ENCODE measurements around the gene CTDNEP1.

Gene CTDNEP1

GRCh38 chr17:7256766-7257456 is 5.4 kb upstream of the CTDNEP1 start:
- H3K27me3 ChIP-seq (ENCODE audit: insufficient read depth, low read length, poor library complexity), result no peaks in the 10 kb centered on the region
- H4K20me1 ChIP-seq (ENCODE audit: insufficient read depth, low read length), result no peaks in the 10 kb centered on the region
- H3K4me3 ChIP-seq (ENCODE audit: low read depth in 1 of 2, low read length in 2 of 2), result no peak overlapping the region
- DNase-seq (no peak), ATAC-seq (ENCODE audit: insufficient read depth, low read depth) (no peak)
- H3K36me3 ChIP-seq (ENCODE audit: insufficient read depth, low read length), result peaks cover 56% of the 10 kb centered on the region
- H3K79me2 ChIP-seq (ENCODE audit: insufficient read depth, low read length), result peaks cover 23% of the 10 kb centered on the region
- no peak overlapping the region for H3K27ac ChIP-seq (ENCODE audit: low read length)
- no peak overlapping the region for H3K4me2 ChIP-seq (ENCODE audit: insufficient read depth, low read length)
- TF ChIP-seq CTCF (IDR thresholded peaks at IDR 0.05; ENCODE audit: borderline replicate concordance, extremely low read depth, low read length, poor library complexity, severe bottlenecking), result no peak
- TF ChIP-seq EZH2 (IDR thresholded peaks at IDR 0.05; ENCODE audit: borderline replicate concordance, low read depth, low read length, severe bottlenecking), result no peak
- H3K9ac ChIP-seq (ENCODE audit: low read depth, low read length), result no peak overlapping the region
- H3K9me3 ChIP-seq (ENCODE audit: insufficient read depth, low read length, severe bottlenecking), result no peaks in the 10 kb centered on the region
- H2AFZ ChIP-seq (ENCODE audit: low read depth, low read length), result no peak overlapping the region
- peaks cover 19% of the 10 kb centered on the region for H3K4me1 ChIP-seq (ENCODE audit: insufficient read depth, low read length)

- DNase-seq, result no peak
- no peak for ATAC-seq (ENCODE audit: insufficient read depth, low read depth)
- no peak overlapping the region for H3K9ac ChIP-seq (ENCODE audit: low read depth, low read length)
- peaks cover 46% of the 10 kb centered on the region for H3K79me2 ChIP-seq (ENCODE audit: insufficient read depth, low read length)
- no peak overlapping the region for H3K27ac ChIP-seq (ENCODE audit: low read length)
- no peak overlapping the region for H2AFZ ChIP-seq (ENCODE audit: low read depth, low read length)
- peaks cover 14% of the 10 kb centered on the region for H4K20me1 ChIP-seq (ENCODE audit: insufficient read depth, low read length)
- H3K36me3 ChIP-seq (ENCODE audit: insufficient read depth, low read length), result peaks cover 54% of the 10 kb centered on the region
- no peak overlapping the region; the same call in 1 of the 2 replicates for H3K4me2 ChIP-seq (ENCODE audit: insufficient read depth, low read length)
- H3K9me3 ChIP-seq (ENCODE audit: insufficient read depth, low read length, severe bottlenecking), result no peaks in the 10 kb centered on the region
- H3K4me3 ChIP-seq (ENCODE audit: low read depth in 1 of 2, low read length in 2 of 2), result no peak overlapping the region
- peaks cover 32% of the 10 kb centered on the region for H3K4me1 ChIP-seq (ENCODE audit: insufficient read depth, low read length)
- no peak for TF ChIP-seq CTCF (IDR thresholded peaks at IDR 0.05; ENCODE audit: borderline replicate concordance, extremely low read depth, low read length, poor library complexity, severe bottlenecking)
- no peak for TF ChIP-seq EZH2 (IDR thresholded peaks at IDR 0.05; ENCODE audit: borderline replicate concordance, low read depth, low read length, severe bottlenecking)
- H3K27me3 ChIP-seq (ENCODE audit: insufficient read depth, low read length, poor library complexity), result no peaks in the 10 kb centered on the region
Measured at GRCh38 chr17:7254511-7254910, 3.0 kb upstream of the CTDNEP1 start.

GRCh38 chr17:7253082-7253481 is 1.5 kb upstream of the CTDNEP1 start:
- H3K27ac ChIP-seq (ENCODE audit: low read length), result peak overlapping the region; percentile 97
- H3K27me3 ChIP-seq (ENCODE audit: insufficient read depth, low read length, poor library complexity), result no peaks in the 10 kb centered on the region
- peaks cover 47% of the 10 kb centered on the region for H3K36me3 ChIP-seq (ENCODE audit: insufficient read depth, low read length)
- H3K79me2 ChIP-seq (ENCODE audit: insufficient read depth, low read length), result peaks cover 60% of the 10 kb centered on the region
- ATAC-seq (ENCODE audit: insufficient read depth, low read depth), result no peak
- H4K20me1 ChIP-seq (ENCODE audit: insufficient read depth, low read length), result peaks cover 25% of the 10 kb centered on the region
- peak overlapping the region; percentile 55 to 76 for H3K4me3 ChIP-seq (ENCODE audit: low read depth in 1 of 2, low read length in 2 of 2)
- peak overlapping the region; percentile 79 for H3K4me2 ChIP-seq (ENCODE audit: insufficient read depth, low read length)
- no peak for TF ChIP-seq CTCF (IDR thresholded peaks at IDR 0.05; ENCODE audit: borderline replicate concordance, extremely low read depth, low read length, poor library complexity, severe bottlenecking)
- peak overlapping the region; percentile 85; the same call in 1 of the 2 replicates for H2AFZ ChIP-seq (ENCODE audit: low read depth, low read length)
- DNase-seq, result no peak
- H3K4me1 ChIP-seq (ENCODE audit: insufficient read depth, low read length), result peaks cover 43% of the 10 kb centered on the region
- no peaks in the 10 kb centered on the region for H3K9me3 ChIP-seq (ENCODE audit: insufficient read depth, low read length, severe bottlenecking)
- H3K9ac ChIP-seq (ENCODE audit: low read depth, low read length), result peak overlapping the region; percentile 88

All from DND-41 (cell line).